ENCODE results near the gene SALL2. TPM values are rescaled to one million over a fixed set of nuclear protein-coding genes. Genes with fewer than 3 reads are reported as not detected.

Gene SALL2
- total RNA-seq, 1 donor from 2014 or later = 17.1 TPM

DNA sequence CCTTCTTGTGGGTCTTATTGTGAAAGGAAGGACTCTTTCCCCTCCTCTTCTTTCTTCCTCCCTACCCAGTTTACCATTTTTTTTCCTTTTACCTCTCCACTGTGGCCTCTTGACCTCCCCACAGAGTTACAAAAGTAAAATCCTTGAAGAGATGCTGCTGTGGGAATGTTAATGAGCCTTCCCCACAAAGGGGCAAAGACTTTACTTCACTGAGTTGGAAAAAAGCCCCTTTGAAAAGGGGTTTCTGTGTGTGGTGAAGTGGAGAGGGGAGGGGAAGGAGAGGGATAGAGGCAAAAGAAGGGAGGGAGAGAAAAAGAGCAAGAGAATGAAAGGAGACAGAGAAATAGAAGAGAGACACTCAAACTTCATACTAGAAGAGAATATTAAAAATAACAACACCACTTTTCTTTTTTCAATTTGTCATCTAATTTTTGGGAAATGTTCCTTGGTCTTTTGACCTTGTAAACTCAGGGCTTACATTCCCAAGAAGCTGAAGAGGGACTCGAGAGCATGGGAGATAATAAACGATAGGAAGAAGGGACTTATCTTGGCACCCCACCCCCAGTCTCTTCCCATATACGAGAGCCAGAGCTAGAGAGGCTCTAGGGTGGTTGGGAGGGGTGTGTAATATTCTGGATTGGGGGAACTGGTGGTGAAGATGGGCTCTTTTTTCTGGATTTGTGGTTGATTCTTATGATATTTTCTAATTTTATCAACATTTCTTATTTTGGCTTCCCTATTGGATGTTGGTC, 13.2 kb upstream of the SALL2 start:
- TF ChIP-seq, protein P1, sequence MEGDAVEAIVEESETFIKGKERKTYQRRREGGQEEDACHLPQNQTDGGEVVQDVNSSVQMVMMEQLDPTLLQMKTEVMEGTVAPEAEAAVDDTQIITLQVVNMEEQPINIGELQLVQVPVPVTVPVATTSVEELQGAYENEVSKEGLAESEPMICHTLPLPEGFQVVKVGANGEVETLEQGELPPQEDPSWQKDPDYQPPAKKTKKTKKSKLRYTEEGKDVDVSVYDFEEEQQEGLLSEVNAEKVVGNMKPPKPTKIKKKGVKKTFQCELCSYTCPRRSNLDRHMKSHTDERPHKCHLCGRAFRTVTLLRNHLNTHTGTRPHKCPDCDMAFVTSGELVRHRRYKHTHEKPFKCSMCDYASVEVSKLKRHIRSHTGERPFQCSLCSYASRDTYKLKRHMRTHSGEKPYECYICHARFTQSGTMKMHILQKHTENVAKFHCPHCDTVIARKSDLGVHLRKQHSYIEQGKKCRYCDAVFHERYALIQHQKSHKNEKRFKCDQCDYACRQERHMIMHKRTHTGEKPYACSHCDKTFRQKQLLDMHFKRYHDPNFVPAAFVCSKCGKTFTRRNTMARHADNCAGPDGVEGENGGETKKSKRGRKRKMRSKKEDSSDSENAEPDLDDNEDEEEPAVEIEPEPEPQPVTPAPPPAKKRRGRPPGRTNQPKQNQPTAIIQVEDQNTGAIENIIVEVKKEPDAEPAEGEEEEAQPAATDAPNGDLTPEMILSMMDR (IDR thresholded peaks at IDR 0.05; ENCODE audit: insufficient read depth, low read length, poor library complexity, severe bottlenecking) = no peak
- H3K27me3 ChIP-seq (ENCODE audit: control insufficient read depth, insufficient read depth, low read length) = peaks cover 25% of the 10 kb centered on the region
- no peak overlapping the region for H3K4me3 ChIP-seq (ENCODE audit: low read depth, low read length)
- no peaks in the 10 kb centered on the region for H3K36me3 ChIP-seq (ENCODE audit: control insufficient read depth, insufficient read depth, low read length)
- DNase-seq (ENCODE audit: low read depth) = no peak

DNA sequence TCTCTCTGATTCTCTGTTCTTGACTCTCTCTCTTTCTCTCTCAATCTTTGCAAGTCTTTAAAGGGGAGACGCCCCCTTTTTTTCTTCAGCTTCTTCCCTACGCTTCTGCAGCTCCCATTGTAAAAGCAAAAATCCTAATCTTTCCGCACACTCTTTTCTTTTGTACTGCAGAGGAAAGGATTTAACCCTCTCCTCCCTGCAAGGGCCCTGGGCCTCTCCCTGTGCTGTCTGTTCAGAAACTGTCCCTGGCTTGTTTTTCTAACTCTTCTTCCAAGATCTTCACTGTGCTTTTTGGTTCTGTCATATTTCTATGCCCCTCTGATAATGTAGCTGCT, 10.9 kb upstream of the SALL2 start:
- no peak for DNase-seq (ENCODE audit: low read depth)
- Histone ChIP-seq H3K36me3 (ENCODE audit: control insufficient read depth, insufficient read depth, low read length) (no peaks in the 10 kb centered on the region), H3K27me3 (ENCODE audit: control insufficient read depth, insufficient read depth, low read length) (peaks cover 25% of the 10 kb centered on the region), H3K4me3 (ENCODE audit: low read depth, low read length) (no peak overlapping the region)
- TF ChIP-seq, protein P1 (IDR thresholded peaks at IDR 0.05; ENCODE audit: insufficient read depth, low read length, poor library complexity, severe bottlenecking) = no peak

DNA sequence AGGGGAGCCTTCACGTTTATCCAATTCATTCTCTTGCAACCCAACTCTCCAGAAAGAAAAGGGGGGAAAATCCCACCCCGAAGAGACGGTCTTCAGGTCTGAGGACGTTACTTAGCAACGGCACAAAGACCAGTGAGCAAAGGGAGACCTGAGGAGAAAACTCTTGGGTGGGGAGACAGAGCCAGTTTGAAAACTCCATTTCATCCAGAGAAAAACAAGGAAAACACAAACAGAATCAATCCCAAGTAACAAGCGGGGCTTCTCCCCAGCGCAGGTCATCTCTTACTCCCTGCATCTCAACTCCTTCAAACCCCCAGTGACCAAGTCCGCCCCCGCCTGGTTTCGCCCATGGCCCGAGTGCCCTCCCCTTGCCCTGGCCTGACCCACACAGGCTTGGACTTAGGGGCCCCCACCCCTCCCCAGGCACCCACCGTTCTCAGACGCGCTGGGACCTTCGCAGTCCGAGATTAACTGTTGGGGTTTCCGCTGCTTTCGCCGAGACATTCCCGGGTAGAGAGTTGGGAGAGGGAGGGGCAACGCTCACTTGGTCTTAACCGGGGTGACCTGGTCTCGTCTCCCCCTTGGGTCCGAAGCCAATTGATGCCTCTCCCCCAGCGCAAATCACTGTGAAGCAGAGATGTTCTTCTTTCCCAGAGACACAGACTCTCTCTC, 10.4 kb upstream of the SALL2 start:
- TF ChIP-seq, protein P1 (IDR thresholded peaks at IDR 0.05; ENCODE audit: insufficient read depth, low read length, poor library complexity, severe bottlenecking) = no peak
- Histone ChIP-seq H3K4me3 (ENCODE audit: low read depth, low read length) (peak overlapping the region; percentile 22), H3K36me3 (ENCODE audit: control insufficient read depth, insufficient read depth, low read length) (no peaks in the 10 kb centered on the region), H3K27me3 (ENCODE audit: control insufficient read depth, insufficient read depth, low read length) (peaks cover 25% of the 10 kb centered on the region)
- no peak for DNase-seq (ENCODE audit: low read depth)

DNA sequence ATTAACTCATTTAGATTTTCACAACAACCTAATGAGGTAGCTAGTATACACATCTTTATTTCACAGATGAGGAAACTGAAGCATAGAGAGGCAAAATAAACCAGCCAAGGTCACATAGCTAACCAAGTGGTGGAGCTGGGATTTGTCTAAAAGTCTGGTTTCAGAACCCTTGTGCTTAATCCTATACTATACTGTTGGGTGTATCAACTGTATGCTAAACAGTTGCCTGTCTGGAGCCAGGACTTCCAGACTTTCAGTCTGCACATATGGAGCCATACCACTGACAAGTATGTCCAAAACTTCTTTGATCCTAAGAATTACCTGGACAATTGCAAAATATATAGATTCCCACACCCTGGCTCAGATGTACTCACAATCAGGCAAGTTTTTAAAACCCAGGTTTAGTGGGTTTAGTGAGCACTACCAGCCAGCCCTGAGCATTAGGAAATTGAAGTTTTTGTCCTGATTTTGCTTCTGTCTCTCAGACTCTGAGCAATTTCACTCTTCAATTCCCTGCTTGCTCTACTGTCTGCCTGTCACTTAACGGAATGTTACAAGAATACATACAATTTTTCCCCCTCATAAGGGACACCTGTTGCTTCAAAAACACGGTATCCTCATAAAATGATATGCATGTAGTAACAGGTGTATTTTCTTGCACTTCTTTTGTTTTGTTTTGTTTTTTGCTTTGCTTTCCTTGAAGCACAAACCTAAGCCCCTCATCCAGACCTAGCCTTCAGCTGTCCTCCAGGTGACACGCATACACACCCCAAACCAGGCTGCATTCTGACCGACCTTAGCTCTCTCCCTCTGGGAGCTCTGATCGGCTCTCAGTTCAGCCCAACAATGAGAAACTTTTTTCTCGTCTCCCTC, 9.6 kb upstream of the SALL2 start:
- TF ChIP-seq, protein P1 (IDR thresholded peaks at IDR 0.05; ENCODE audit: insufficient read depth, low read length, poor library complexity, severe bottlenecking) = no peak
- DNase-seq (ENCODE audit: low read depth) = no peak
- Histone ChIP-seq H3K27me3 (ENCODE audit: control insufficient read depth, insufficient read depth, low read length) (peaks cover 25% of the 10 kb centered on the region), H3K36me3 (ENCODE audit: control insufficient read depth, insufficient read depth, low read length) (no peaks in the 10 kb centered on the region), H3K4me3 (ENCODE audit: low read depth, low read length) (no peak overlapping the region)

DNA sequence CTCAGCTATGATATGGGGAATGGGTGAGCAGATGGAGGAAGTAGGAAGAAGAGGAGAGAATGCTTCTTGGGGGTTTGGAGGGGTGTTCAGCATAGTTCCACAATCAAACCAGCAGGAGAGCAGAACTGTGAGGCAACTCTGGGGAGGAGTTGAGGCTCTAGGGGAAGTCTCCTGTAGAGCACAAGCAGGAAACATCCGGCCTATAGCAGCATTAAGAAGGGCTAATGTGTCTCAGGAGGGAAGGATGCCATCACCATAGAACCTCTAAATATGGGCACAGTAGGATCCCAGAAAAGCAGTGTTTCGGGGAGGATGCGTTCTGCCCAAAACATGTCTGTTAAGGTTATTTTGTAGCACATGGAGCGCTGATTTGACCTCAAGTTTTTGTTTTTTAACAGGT, 8.4 kb upstream of the SALL2 start:
- TF ChIP-seq, protein P1 (IDR thresholded peaks at IDR 0.05; ENCODE audit: insufficient read depth, low read length, poor library complexity, severe bottlenecking) = no peak
- Histone ChIP-seq H3K36me3 (ENCODE audit: control insufficient read depth, insufficient read depth, low read length) (no peaks in the 10 kb centered on the region), H3K4me3 (ENCODE audit: low read depth, low read length) (no peak overlapping the region), H3K27me3 (ENCODE audit: control insufficient read depth, insufficient read depth, low read length) (peaks cover 25% of the 10 kb centered on the region)
- DNase-seq (ENCODE audit: low read depth) = no peak
